Measurements from ENCODE around the gene LTF.
"Not testable (repeated sequence)": the region's sequence is repeated elsewhere in the genome, so short reads cannot be mapped to it uniquely, and the experiment has no call there.

Gene LTF

GRCh38 chr3:46395210-46395661, 69.5 kb downstream of the LTF start:
- Histone ChIP-seq H3K4me2 (ENCODE audit: low read length) (no peak overlapping the region), H4K5ac (ENCODE audit: low read length) (no peak overlapping the region), H3K23ac (ENCODE audit: low read length) (no peak overlapping the region), H2BK120ac (ENCODE audit: low read depth, low read length) (no peak overlapping the region), H2BK5ac (ENCODE audit: low read length) (no peak overlapping the region), H4K8ac (ENCODE audit: low read depth, low read length) (no peak overlapping the region), H3K4me1 (ENCODE audit: control insufficient read depth, low read depth, low read length) (peaks cover 7% of the 10 kb centered on the region), H3K27ac (ENCODE audit: low read depth, low read length) (no peak overlapping the region), H3K9ac (ENCODE audit: low read length) (no peak overlapping the region), H3K27me3 (ENCODE audit: insufficient read depth, low read length, poor library complexity) (no peaks in the 10 kb centered on the region), H3K79me1 (ENCODE audit: low read length) (no peaks in the 10 kb centered on the region), H3K4ac (ENCODE audit: low read depth, low read length) (no peak overlapping the region), H3K36me3 (ENCODE audit: control insufficient read depth, insufficient read depth, low read length) (no peaks in the 10 kb centered on the region), H2BK15ac (replicated peaks; ENCODE audit: low read depth) (no peak overlapping the region), H3K56ac (ENCODE audit: low read length) (no peak overlapping the region), H3K79me2 (ENCODE audit: control insufficient read depth, insufficient read depth, low read length) (no peaks in the 10 kb centered on the region), H2AK5ac (ENCODE audit: low read length) (no peak overlapping the region), H3K4me3 (ENCODE audit: low read length) (no peak overlapping the region), H3K18ac (ENCODE audit: low read length) (no peak overlapping the region)
- no peak for DNase-seq
- WGBS (ENCODE audit: extremely low coverage, insufficient coverage, low lambda C conversion rate) = no CpG with 5 or more reads among the region's 6 CpGs

- H3K9ac ChIP-seq (ENCODE audit: low read length) = no peak overlapping the region
- H3K27me3 ChIP-seq (ENCODE audit: insufficient read depth, low read length, poor library complexity) = no peaks in the 10 kb centered on the region
- H3K18ac ChIP-seq (ENCODE audit: low read length) = peak overlapping the region; percentile 0
- no peak overlapping the region for H3K4me2 ChIP-seq (ENCODE audit: low read length)
- no CpG with 5 or more reads among the region's 8 CpGs for WGBS (ENCODE audit: extremely low coverage, insufficient coverage, low lambda C conversion rate)
- peak; percentile 90 for DNase-seq
- no peak overlapping the region for H3K56ac ChIP-seq (ENCODE audit: low read length)
- no peaks in the 10 kb centered on the region for H3K36me3 ChIP-seq (ENCODE audit: control insufficient read depth, insufficient read depth, low read length)
- no peak overlapping the region for H2BK15ac ChIP-seq (replicated peaks; ENCODE audit: low read depth)
- no peak overlapping the region for H2AK5ac ChIP-seq (ENCODE audit: low read length)
- peak overlapping the region; percentile 9 for H2BK5ac ChIP-seq (ENCODE audit: low read length)
- no peak overlapping the region for H3K27ac ChIP-seq (ENCODE audit: low read depth, low read length)
- no peaks in the 10 kb centered on the region for H3K79me1 ChIP-seq (ENCODE audit: low read length)
- H3K23ac ChIP-seq (ENCODE audit: low read length) = no peak overlapping the region
- no peak overlapping the region for H3K4me3 ChIP-seq (ENCODE audit: low read length)
- H4K8ac ChIP-seq (ENCODE audit: low read depth, low read length) = no peak overlapping the region
- no peak overlapping the region for H3K4ac ChIP-seq (ENCODE audit: low read depth, low read length)
- no peak overlapping the region for H2BK120ac ChIP-seq (ENCODE audit: low read depth, low read length)
- H3K79me2 ChIP-seq (ENCODE audit: control insufficient read depth, insufficient read depth, low read length) = no peaks in the 10 kb centered on the region
- no peak overlapping the region for H4K5ac ChIP-seq (ENCODE audit: low read length)
- H3K4me1 ChIP-seq (ENCODE audit: control insufficient read depth, low read depth, low read length) = peaks cover 3% of the 10 kb centered on the region
Measured at GRCh38 chr3:46393554-46394434, 70.9 kb downstream of the LTF start.

GRCh38 chr3:46393011-46393410, 71.7 kb downstream of the LTF start:
- Histone ChIP-seq H3K36me3 (ENCODE audit: control insufficient read depth, insufficient read depth, low read length) (no peaks in the 10 kb centered on the region), H4K5ac (ENCODE audit: low read length) (no peak overlapping the region), H2BK5ac (ENCODE audit: low read length) (no peak overlapping the region), H3K27me3 (ENCODE audit: insufficient read depth, low read length, poor library complexity) (no peaks in the 10 kb centered on the region), H3K9ac (ENCODE audit: low read length) (no peak overlapping the region), H2BK15ac (replicated peaks; ENCODE audit: low read depth) (no peak overlapping the region), H2BK120ac (ENCODE audit: low read depth, low read length) (no peak overlapping the region), H3K56ac (ENCODE audit: low read length) (no peak overlapping the region), H3K79me2 (ENCODE audit: control insufficient read depth, insufficient read depth, low read length) (no peaks in the 10 kb centered on the region), H3K23ac (ENCODE audit: low read length) (no peak overlapping the region), H4K8ac (ENCODE audit: low read depth, low read length) (no peak overlapping the region), H3K4ac (ENCODE audit: low read depth, low read length) (no peak overlapping the region), H3K79me1 (ENCODE audit: low read length) (no peaks in the 10 kb centered on the region), H3K27ac (ENCODE audit: low read depth, low read length) (no peak overlapping the region), H3K4me1 (ENCODE audit: control insufficient read depth, low read depth, low read length) (peaks cover 3% of the 10 kb centered on the region), H3K18ac (ENCODE audit: low read length) (no peak overlapping the region), H2AK5ac (ENCODE audit: low read length) (no peak overlapping the region), H3K4me3 (ENCODE audit: low read length) (no peak overlapping the region), H3K4me2 (ENCODE audit: low read length) (no peak overlapping the region)
- DNase-seq = peak; percentile 76
- WGBS (ENCODE audit: extremely low coverage, insufficient coverage, low lambda C conversion rate) = no CpG with 5 or more reads among the region's 2 CpGs

GRCh38 chr3:46391526-46391925, 73.2 kb downstream of the LTF start:
- not testable (repeated sequence) for H3K9ac ChIP-seq (ENCODE audit: low read length); H3K18ac ChIP-seq (ENCODE audit: low read length); H3K79me2 ChIP-seq (ENCODE audit: control insufficient read depth, insufficient read depth, low read length); H3K4ac ChIP-seq (ENCODE audit: low read depth, low read length); H4K8ac ChIP-seq (ENCODE audit: low read depth, low read length); H3K27ac ChIP-seq (ENCODE audit: low read depth, low read length); DNase-seq; H3K27me3 ChIP-seq (ENCODE audit: insufficient read depth, low read length, poor library complexity); H3K56ac ChIP-seq (ENCODE audit: low read length); H2BK15ac ChIP-seq (replicated peaks; ENCODE audit: low read depth); H3K23ac ChIP-seq (ENCODE audit: low read length); H3K36me3 ChIP-seq (ENCODE audit: control insufficient read depth, insufficient read depth, low read length); H3K4me1 ChIP-seq (ENCODE audit: control insufficient read depth, low read depth, low read length); H4K5ac ChIP-seq (ENCODE audit: low read length); H3K79me1 ChIP-seq (ENCODE audit: low read length); H2AK5ac ChIP-seq (ENCODE audit: low read length); H2BK5ac ChIP-seq (ENCODE audit: low read length); H3K4me3 ChIP-seq (ENCODE audit: low read length); H3K4me2 ChIP-seq (ENCODE audit: low read length); H2BK120ac ChIP-seq (ENCODE audit: low read depth, low read length)
- WGBS (ENCODE audit: extremely low coverage, insufficient coverage, low lambda C conversion rate) = no CpG with 5 or more reads among the region's 5 CpGs

GRCh38 chr3:46389306-46389705, 75.4 kb downstream of the LTF start:
- no CpG with 5 or more reads among the region's 6 CpGs for WGBS (ENCODE audit: extremely low coverage, insufficient coverage, low lambda C conversion rate)

More at GRCh38 chr3:46389306-46389705, 75.4 kb downstream of the LTF start:
- no peak overlapping the region for H2BK120ac ChIP-seq (ENCODE audit: low read depth, low read length)
- no peak overlapping the region for H3K4ac ChIP-seq (ENCODE audit: low read depth, low read length)
- H4K8ac ChIP-seq (ENCODE audit: low read depth, low read length) = no peak overlapping the region
- no peaks in the 10 kb centered on the region for H3K79me1 ChIP-seq (ENCODE audit: low read length)
- H3K27ac ChIP-seq (ENCODE audit: low read depth, low read length) = no peak overlapping the region
- no peak overlapping the region for H3K9ac ChIP-seq (ENCODE audit: low read length)
- H2BK15ac ChIP-seq (replicated peaks; ENCODE audit: low read depth) = no peak overlapping the region
- no peak overlapping the region for H3K56ac ChIP-seq (ENCODE audit: low read length)
- no peak overlapping the region for H3K23ac ChIP-seq (ENCODE audit: low read length)
- H3K4me1 ChIP-seq (ENCODE audit: control insufficient read depth, low read depth, low read length) = peaks cover 3% of the 10 kb centered on the region
- no peak for DNase-seq
- H4K5ac ChIP-seq (ENCODE audit: low read length) = no peak overlapping the region
- no peaks in the 10 kb centered on the region for H3K36me3 ChIP-seq (ENCODE audit: control insufficient read depth, insufficient read depth, low read length)
- no peaks in the 10 kb centered on the region for H3K79me2 ChIP-seq (ENCODE audit: control insufficient read depth, insufficient read depth, low read length)
- no peak overlapping the region for H2AK5ac ChIP-seq (ENCODE audit: low read length)
- H3K18ac ChIP-seq (ENCODE audit: low read length) = no peak overlapping the region
- H2BK5ac ChIP-seq (ENCODE audit: low read length) = no peak overlapping the region
- no peaks in the 10 kb centered on the region for H3K27me3 ChIP-seq (ENCODE audit: insufficient read depth, low read length, poor library complexity)
- no peak overlapping the region for H3K4me2 ChIP-seq (ENCODE audit: low read length)
- H3K4me3 ChIP-seq (ENCODE audit: low read length) = no peak overlapping the region

All from mesendoderm (in vitro differentiated cells).